Bone marrow (tissue), 2 donors: ENCODE results near the gene BTBD9.

ENCODE experiments used
- DNase-seq, 2 donors: peaks; one replicate each; lab custom pipeline; 2025; lab: John Stamatoyannopoulos, UW

BTBD9 gene

GRCh38 chr6:38345586-38345985 is 294.1 kb downstream of the BTBD9 start:
- no peak for DNase-seq

GRCh38 chr6:38341496-38341895 is 298.2 kb downstream of the BTBD9 start:
- DNase-seq = no peak

- no peak for DNase-seq
Observed at GRCh38 chr6:38339914-38340313, 299.8 kb downstream of the BTBD9 start.

- DNase-seq = no peak
Observed at GRCh38 chr6:38337819-38338465, 301.8 kb downstream of the BTBD9 start.

- DNase-seq = no peak
Observed at GRCh38 chr6:38336922-38337321, 302.8 kb downstream of the BTBD9 start.

- DNase-seq = no peak
Observed at GRCh38 chr6:38326837-38327236, 312.9 kb downstream of the BTBD9 start.

GRCh38 chr6:38323216-38323615 is 316.5 kb downstream of the BTBD9 start:
- DNase-seq = no peak

- DNase-seq = no peak
Observed at GRCh38 chr6:38322138-38322537, 317.6 kb downstream of the BTBD9 start.

- no peak for DNase-seq
Observed at GRCh38 chr6:38320843-38321242, 318.9 kb downstream of the BTBD9 start.

GRCh38 chr6:38320358-38320757 is 319.4 kb downstream of the BTBD9 start:
- DNase-seq = no peak

- no peak for DNase-seq
Observed at GRCh38 chr6:38319256-38320212, 320.2 kb downstream of the BTBD9 start.

GRCh38 chr6:38316099-38316868 is 323.4 kb downstream of the BTBD9 start:
- DNase-seq = no peak

- DNase-seq = no peak
Observed at GRCh38 chr6:38311201-38311600, 328.5 kb downstream of the BTBD9 start.

GRCh38 chr6:38310061-38310460 is 329.7 kb downstream of the BTBD9 start:
- DNase-seq = no peak

- DNase-seq = no peak
Observed at GRCh38 chr6:38307740-38308139, 332.0 kb downstream of the BTBD9 start.

- no peak for DNase-seq
Observed at GRCh38 chr6:38306931-38307330, 332.8 kb downstream of the BTBD9 start.

GRCh38 chr6:38305995-38306681 is 333.6 kb downstream of the BTBD9 start:
- DNase-seq = no peak

- no peak for DNase-seq
Observed at GRCh38 chr6:38302838-38303237, 336.9 kb downstream of the BTBD9 start.

GRCh38 chr6:38302081-38302480 is 337.6 kb downstream of the BTBD9 start:
- DNase-seq = no peak

- no peak for DNase-seq
Observed at GRCh38 chr6:38290133-38290799, 349.5 kb downstream of the BTBD9 start.

- DNase-seq = no peak
Observed at GRCh38 chr6:38287487-38287886, 352.2 kb downstream of the BTBD9 start.
